DOHH2 (cell line): Measurements from ENCODE around the gene USE1.

ENCODE experiments used
- H3F3A ChIP-seq: fragments of 200-600 bp; sonication (generic), shearing (Covaris generic); 2 replicates; pipeline ENCODE4 v1.6.0; 2016; ENCODE audit warnings: antibody characterized with exemption, mild to moderate bottlenecking; ENCODE audit not compliant: control insufficient read depth, insufficient read depth
- H3K27ac ChIP-seq: fragments of 200-600 bp; sonication (generic); 2 replicates; pipeline ENCODE4 v1.5.1; 2014; ENCODE audit warnings: low read depth, mild to moderate bottlenecking, low read length, moderate library complexity
- H3K27me3 ChIP-seq: fragments of 200-600 bp; sonication (generic); 2 replicates; pipeline ENCODE4 v1.6.1; 2014; ENCODE audit warnings: mild to moderate bottlenecking, low read length, mixed read lengths; ENCODE audit not compliant: control insufficient read depth
- H3K36me3 ChIP-seq: fragments of 200-600 bp; sonication (generic); 2 replicates; pipeline ENCODE4 v1.6.1; 2014; ENCODE audit warnings: mild to moderate bottlenecking, low read length, moderate library complexity, mixed read lengths; ENCODE audit not compliant: control insufficient read depth
- H3K4me1 ChIP-seq: fragments of 200-600 bp; sonication (generic); 2 replicates; pipeline ENCODE4 v1.6.1; 2014; ENCODE audit warnings: mild to moderate bottlenecking, low read length, mixed read lengths; ENCODE audit not compliant: control insufficient read depth
- H3K4me2 ChIP-seq: fragments of 200-600 bp; sonication (generic); 2 replicates; pipeline ENCODE4 v1.6.0; 2014; ENCODE audit warnings: mild to moderate bottlenecking, low read length, moderate library complexity
- H3K4me3 ChIP-seq: fragments of 200-600 bp; sonication (generic); 2 replicates; pipeline ENCODE4 v1.5.1; 2014; ENCODE audit warnings: mild to moderate bottlenecking, low read length, mixed read lengths
- H3K79me2 ChIP-seq: fragments of 200-600 bp; sonication (generic); 2 replicates; pipeline ENCODE4 v1.6.1; 2014; ENCODE audit warnings: mild to moderate bottlenecking, low read length, mixed read lengths; ENCODE audit not compliant: control insufficient read depth
- H3K9me2 ChIP-seq: fragments of 200-600 bp; sonication (generic); replicated peaks from 2 replicates; pipeline ENCODE4 v1.6.1; 2014; ENCODE audit warnings: mild to moderate bottlenecking, low read length, mixed read lengths; ENCODE audit not compliant: control insufficient read depth
- H3K9me3 ChIP-seq: fragments of 200-600 bp; sonication (generic); 2 replicates; pipeline ENCODE4 v1.6.1; 2014; ENCODE audit warnings: antibody characterized with exemption, low read length, mixed read lengths; ENCODE audit not compliant: control insufficient read depth, insufficient read depth
- H4K20me1 ChIP-seq: fragments of 200-600 bp; sonication (generic); 2 replicates; pipeline ENCODE4 v1.6.0; 2014; ENCODE audit warnings: low read depth, mild to moderate bottlenecking, antibody characterized with exemption, low read length, moderate library complexity; ENCODE audit not compliant: control insufficient read depth, insufficient read depth
- CTCF ChIP-seq: fragments of 200-600 bp; sonication (generic); IDR thresholded peaks from one replicate; pipeline ENCODE4 v1.5.1; 2014; ENCODE audit warnings: antibody characterized with exemption, mild to moderate bottlenecking, low read depth, low read length; ENCODE audit not compliant: poor library complexity, severe bottlenecking
- EZH2phosphoT487 ChIP-seq: fragments of 200-600 bp; sonication (generic); IDR thresholded peaks from 2 replicates; pipeline ENCODE4 v1.6.1; 2017; ENCODE audit warnings: borderline replicate concordance, mild to moderate bottlenecking, antibody characterized with exemption, low read length, moderate library complexity, mixed read lengths

USE1 gene

GRCh38 chr19:17244618-17245534, 29.7 kb downstream of the USE1 start:
- TF ChIP-seq EZH2phosphoT487 = no peak
- TF ChIP-seq CTCF = no peak
- Histone ChIP-seq H3K36me3 (peaks cover 20% of the 10 kb centered on the region), H3K4me3 (peak overlapping the region; percentile 88), H3F3A (peaks cover 10% of the 10 kb centered on the region), H3K27me3 (no peaks in the 10 kb centered on the region), H4K20me1 (peaks cover 14% of the 10 kb centered on the region), H3K9me2 (no peaks in the 10 kb centered on the region), H3K4me2 (peak overlapping the region; percentile 89), H3K79me2 (peaks cover 52% of the 10 kb centered on the region), H3K27ac (peak overlapping the region; percentile 53), H3K4me1 (peaks cover 39% of the 10 kb centered on the region), H3K9me3 (no peaks in the 10 kb centered on the region)

GRCh38 chr19:17245535-17245984, 30.4 kb downstream of the USE1 start, which contains the start of gene NR2F6:
Gene NR2F6 (minus strand): TSS chr19:17245919. CDS start chr19:17245220, 699 bp downstream.
- Histone ChIP-seq H3K27ac (peak within 1 kb of the TSS; percentile 78), H3K36me3 (peaks cover 13% of the 10 kb centered on the region), H3K27me3 (no peaks in the 10 kb centered on the region), H4K20me1 (peaks cover 14% of the 10 kb centered on the region), H3K4me3 (peak within 1 kb of the TSS; percentile 88), H3K4me2 (peak within 1 kb of the TSS; percentile 94), H3K79me2 (peaks cover 46% of the 10 kb centered on the region), H3K4me1 (peaks cover 39% of the 10 kb centered on the region), H3K9me2 (no peaks in the 10 kb centered on the region), H3F3A (peaks cover 10% of the 10 kb centered on the region), H3K9me3 (no peaks in the 10 kb centered on the region)
- TF ChIP-seq EZH2phosphoT487 (no peak), CTCF (no peak)

- peaks cover 4% of the 10 kb centered on the region for H3K36me3 ChIP-seq
- TF ChIP-seq CTCF = no peak
- no peak for TF ChIP-seq EZH2phosphoT487
- H3K4me3 ChIP-seq = peak overlapping the region; percentile 76
- H4K20me1 ChIP-seq = peaks cover 14% of the 10 kb centered on the region
- no peaks in the 10 kb centered on the region for H3K9me2 ChIP-seq
- H3K4me2 ChIP-seq = peak overlapping the region; percentile 94
- peaks cover 39% of the 10 kb centered on the region for H3K4me1 ChIP-seq
- peaks cover 10% of the 10 kb centered on the region for H3F3A ChIP-seq
- peaks cover 34% of the 10 kb centered on the region for H3K79me2 ChIP-seq
- peak overlapping the region; percentile 78 for H3K27ac ChIP-seq
- no peaks in the 10 kb centered on the region for H3K9me3 ChIP-seq
- H3K27me3 ChIP-seq = no peaks in the 10 kb centered on the region
Measured at GRCh38 chr19:17246681-17247425, 31.7 kb downstream of the USE1 start.
